GM06990 (cell line): ENCODE measurements around the gene SULF2.

Experiments
- DNase-seq: peaks from one replicate; pipeline ENCODE4 v3.0.0-alpha.2; 2011; ENCODE audit not compliant: insufficient read length; ENCODE audit errors: extremely low read depth
- H3K27me3 ChIP-seq: replicated peaks from 2 replicates; pipeline ENCODE4 v1.6.0; 2011; ENCODE audit warnings: low read length; ENCODE audit not compliant: control insufficient read depth, insufficient read depth
- H3K36me3 ChIP-seq: 2 replicates; pipeline ENCODE4 v1.5.1; 2011; ENCODE audit warnings: low read length; ENCODE audit not compliant: control insufficient read depth, insufficient read depth
- H3K4me3 ChIP-seq: replicated peaks from 2 replicates; pipeline ENCODE4 v1.5.1; 2011; ENCODE audit warnings: low read depth, mild to moderate bottlenecking, control low read depth, low read length
- CTCF ChIP-seq: IDR thresholded peaks from 2 replicates; pipeline ENCODE4 v1.5.1; 2011; ENCODE audit warnings: low read length, control low read depth, mild to moderate bottlenecking, inconsistent platforms; ENCODE audit not compliant: insufficient read depth, poor library complexity, severe bottlenecking

Gene SULF2

GRCh38 chr20:47757145-47758035 is 27.9 kb downstream of the SULF2 start:
- TF ChIP-seq CTCF: no peak
- DNase-seq: no peak

GRCh38 chr20:47754946-47755652 is 30.2 kb downstream of the SULF2 start:
- no peak for DNase-seq
- no peak overlapping the region for H3K4me3 ChIP-seq
- H3K36me3 ChIP-seq: no peaks in the 10 kb centered on the region; the same call in 1 of the 2 replicates
- TF ChIP-seq CTCF: no peak
- H3K27me3 ChIP-seq: no peaks in the 10 kb centered on the region; the same call in none of the 2 replicates

More at GRCh38 chr20:47757145-47758035, 27.9 kb downstream of the SULF2 start:
- no peak overlapping the region for H3K4me3 ChIP-seq
- no peaks in the 10 kb centered on the region; the same call in 1 of the 2 replicates for H3K36me3 ChIP-seq
- H3K27me3 ChIP-seq: no peaks in the 10 kb centered on the region; the same call in 1 of the 2 replicates

- Histone ChIP-seq H3K4me3 (no peak overlapping the region), H3K36me3 (no peaks in the 10 kb centered on the region; the same call in 1 of the 2 replicates), H3K27me3 (no peaks in the 10 kb centered on the region; the same call in none of the 2 replicates)
- no peak for DNase-seq
- no peak for TF ChIP-seq CTCF
Observed at GRCh38 chr20:47754388-47754715, 30.9 kb downstream of the SULF2 start.

GRCh38 chr20:47753576-47754387 is 31.5 kb downstream of the SULF2 start:
- no peak overlapping the region for H3K4me3 ChIP-seq
- no peaks in the 10 kb centered on the region; the same call in 1 of the 2 replicates for H3K36me3 ChIP-seq
- no peaks in the 10 kb centered on the region; the same call in none of the 2 replicates for H3K27me3 ChIP-seq
- no peak for DNase-seq
- TF ChIP-seq CTCF: no peak

GRCh38 chr20:47751449-47751848 is 33.8 kb downstream of the SULF2 start:
- Histone ChIP-seq H3K36me3 (no peaks in the 10 kb centered on the region; the same call in 1 of the 2 replicates), H3K27me3 (no peaks in the 10 kb centered on the region; the same call in none of the 2 replicates), H3K4me3 (no peak overlapping the region)
- no peak for DNase-seq
- no peak for TF ChIP-seq CTCF
